HepG2 (cell line): ENCODE results near the gene ELAPOR1. TPM values are rescaled to one million over a fixed set of nuclear protein-coding genes. Genes with fewer than 3 reads are reported as not detected.

Experiments
- BORCS8-MEF2B ChIP-seq: sonication (generic); formaldehyde crosslinking; IDR thresholded peaks from 2 replicates; pipeline ENCODE4 v1.8.0; 2022; ENCODE audit warnings: mild to moderate bottlenecking, missing genetic modification reagents
- CREM ChIP-seq, 2 experiments: sonication (generic) in 1 of 2; formaldehyde crosslinking in 1 of 2; IDR thresholded peaks; 2 replicates each; pipeline versions ENCODE4 v1.4.0 to v1.6.1; 2016 to 2020; ENCODE audit warnings: antibody characterized with exemption in 1 of 2, mild to moderate bottlenecking in 1 of 2, missing genetic modification reagents in 1 of 2
- FOSL1 ChIP-seq: sonication (generic); formaldehyde crosslinking; IDR thresholded peaks from 2 replicates; pipeline ENCODE4 v1.9.0; 2021; ENCODE audit warnings: missing genetic modification reagents, borderline replicate concordance
- HNF1B ChIP-seq: sonication (generic); formaldehyde crosslinking; IDR thresholded peaks from 2 replicates; pipeline ENCODE4 v1.5.1; 2020; ENCODE audit warnings: mild to moderate bottlenecking, moderate library complexity, missing genetic modification reagents
- NAIF1 ChIP-seq: sonication (generic); formaldehyde crosslinking; IDR thresholded peaks from 2 replicates; pipeline ENCODE4 v1.5.0; 2020; ENCODE audit warnings: mild to moderate bottlenecking, missing genetic modification reagents, borderline replicate concordance
- NFYB ChIP-seq: sonication (generic); formaldehyde crosslinking; IDR thresholded peaks from 2 replicates; pipeline ENCODE4 v1.4.0; 2020; ENCODE audit warnings: missing genetic modification reagents
- TEAD2 ChIP-seq: sonication (generic); formaldehyde crosslinking; IDR thresholded peaks from 2 replicates; pipeline ENCODE4 v1.9.0; 2021; ENCODE audit warnings: missing genetic modification reagents
- ZFP36L1 ChIP-seq: sonication (generic); formaldehyde crosslinking; IDR thresholded peaks from 2 replicates; pipeline ENCODE4 v1.8.0; 2022; ENCODE audit warnings: mild to moderate bottlenecking, missing genetic modification reagents, moderate library complexity
- ZNF343 ChIP-seq: sonication (generic); formaldehyde crosslinking; IDR thresholded peaks from 2 replicates; pipeline ENCODE4 v1.4.0; 2020; ENCODE audit warnings: mild to moderate bottlenecking, missing genetic modification reagents
- ZNF710 ChIP-seq: sonication (generic); formaldehyde crosslinking; IDR thresholded peaks from 2 replicates; pipeline ENCODE4 v1.5.0; 2020; ENCODE audit warnings: mild to moderate bottlenecking, missing genetic modification reagents, borderline replicate concordance
- polyA plus RNA-seq, 8 experiments: library from polyadenylated mRNA; depleted of rRNA in 3 of 8; stranded (reverse) in 7 of 8; unstranded in 1 of 8; fragments of >200 nt; fragmentation: Illumina TruSeq in 4 of 8; extraction: Trizol in 4 of 8; gene quantifications; 2 replicates each; pipeline versions ENCODE4 v1.2.1 to v1.2.3, GENCODE V29; 2011 to 2016; ENCODE audit warnings: low read depth in 4 of 8, missing spikeins in 1 of 8, mixed read lengths in 1 of 8; ENCODE audit not compliant: insufficient read depth in 1 of 8
- total RNA-seq, 5 experiments: library from RNA; depleted of rRNA; stranded (reverse); fragments of >200 nt; fragmentation: Illumina TruSeq; extraction: Trizol; gene quantifications; 2 replicates each; pipeline ENCODE4 v1.2.3, GENCODE V29; 2016; ENCODE audit warnings: low read depth in 1 of 5
- TF ChIP-seq, protein P1 (sequence below): sonication (generic); formaldehyde crosslinking; IDR thresholded peaks from 2 replicates; pipeline ENCODE4 v1.5.0; 2020; ENCODE audit warnings: mild to moderate bottlenecking, missing genetic modification reagents
- TF ChIP-seq, protein P2 (sequence below): sonication (generic); formaldehyde crosslinking; IDR thresholded peaks from 2 replicates; pipeline ENCODE4 v1.4.0; 2020; ENCODE audit warnings: mild to moderate bottlenecking, missing genetic modification reagents
- TF ChIP-seq, protein P3 (sequence below): sonication (generic); formaldehyde crosslinking; IDR thresholded peaks from 2 replicates; pipeline ENCODE4 v1.4.0; 2020; ENCODE audit warnings: missing genetic modification reagents
- TF ChIP-seq, protein P4 (sequence below): sonication (generic); formaldehyde crosslinking; IDR thresholded peaks from 2 replicates; pipeline ENCODE4 v1.4.0; 2020; ENCODE audit warnings: mild to moderate bottlenecking, missing genetic modification reagents
- TF ChIP-seq, protein P5 (sequence below): IDR thresholded peaks from 2 replicates; pipeline ENCODE4 v1.6.1; 2012; ENCODE audit warnings: inconsistent platforms

Gene ELAPOR1
- total and polyA plus RNA-seq, 2 of the 13 experiments (the other 11 are each of a cell fraction or from before 2014, with no cell fraction given) = 0.13 to 0.20 TPM

GRCh38 chr1:109075531-109076490 lies 38.1 kb upstream of the ELAPOR1 start, which contains the start of gene TAF13 (continued):
- TF ChIP-seq, protein P1, sequence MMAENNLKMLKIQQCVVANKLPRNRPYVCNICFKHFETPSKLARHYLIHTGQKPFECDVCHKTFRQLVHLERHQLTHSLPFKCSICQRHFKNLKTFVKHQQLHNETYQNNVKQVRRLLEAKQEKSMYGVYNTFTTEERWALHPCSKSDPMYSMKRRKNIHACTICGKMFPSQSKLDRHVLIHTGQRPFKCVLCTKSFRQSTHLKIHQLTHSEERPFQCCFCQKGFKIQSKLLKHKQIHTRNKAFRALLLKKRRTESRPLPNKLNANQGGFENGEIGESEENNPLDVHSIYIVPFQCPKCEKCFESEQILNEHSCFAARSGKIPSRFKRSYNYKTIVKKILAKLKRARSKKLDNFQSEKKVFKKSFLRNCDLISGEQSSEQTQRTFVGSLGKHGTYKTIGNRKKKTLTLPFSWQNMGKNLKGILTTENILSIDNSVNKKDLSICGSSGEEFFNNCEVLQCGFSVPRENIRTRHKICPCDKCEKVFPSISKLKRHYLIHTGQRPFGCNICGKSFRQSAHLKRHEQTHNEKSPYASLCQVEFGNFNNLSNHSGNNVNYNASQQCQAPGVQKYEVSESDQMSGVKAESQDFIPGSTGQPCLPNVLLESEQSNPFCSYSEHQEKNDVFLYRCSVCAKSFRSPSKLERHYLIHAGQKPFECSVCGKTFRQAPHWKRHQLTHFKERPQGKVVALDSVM = peak; percentile 70; the same call in 1 of the 2 replicates
- TF ChIP-seq TEAD2 = no peak
- TF ChIP-seq FOSL1 (CRISPR knock-in tag) = no peak
- TF ChIP-seq, protein P2, sequence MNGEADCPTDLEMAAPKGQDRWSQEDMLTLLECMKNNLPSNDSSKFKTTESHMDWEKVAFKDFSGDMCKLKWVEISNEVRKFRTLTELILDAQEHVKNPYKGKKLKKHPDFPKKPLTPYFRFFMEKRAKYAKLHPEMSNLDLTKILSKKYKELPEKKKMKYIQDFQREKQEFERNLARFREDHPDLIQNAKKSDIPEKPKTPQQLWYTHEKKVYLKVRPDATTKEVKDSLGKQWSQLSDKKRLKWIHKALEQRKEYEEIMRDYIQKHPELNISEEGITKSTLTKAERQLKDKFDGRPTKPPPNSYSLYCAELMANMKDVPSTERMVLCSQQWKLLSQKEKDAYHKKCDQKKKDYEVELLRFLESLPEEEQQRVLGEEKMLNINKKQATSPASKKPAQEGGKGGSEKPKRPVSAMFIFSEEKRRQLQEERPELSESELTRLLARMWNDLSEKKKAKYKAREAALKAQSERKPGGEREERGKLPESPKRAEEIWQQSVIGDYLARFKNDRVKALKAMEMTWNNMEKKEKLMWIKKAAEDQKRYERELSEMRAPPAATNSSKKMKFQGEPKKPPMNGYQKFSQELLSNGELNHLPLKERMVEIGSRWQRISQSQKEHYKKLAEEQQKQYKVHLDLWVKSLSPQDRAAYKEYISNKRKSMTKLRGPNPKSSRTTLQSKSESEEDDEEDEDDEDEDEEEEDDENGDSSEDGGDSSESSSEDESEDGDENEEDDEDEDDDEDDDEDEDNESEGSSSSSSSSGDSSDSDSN = peak; percentile 85
- TF ChIP-seq, protein P3, sequence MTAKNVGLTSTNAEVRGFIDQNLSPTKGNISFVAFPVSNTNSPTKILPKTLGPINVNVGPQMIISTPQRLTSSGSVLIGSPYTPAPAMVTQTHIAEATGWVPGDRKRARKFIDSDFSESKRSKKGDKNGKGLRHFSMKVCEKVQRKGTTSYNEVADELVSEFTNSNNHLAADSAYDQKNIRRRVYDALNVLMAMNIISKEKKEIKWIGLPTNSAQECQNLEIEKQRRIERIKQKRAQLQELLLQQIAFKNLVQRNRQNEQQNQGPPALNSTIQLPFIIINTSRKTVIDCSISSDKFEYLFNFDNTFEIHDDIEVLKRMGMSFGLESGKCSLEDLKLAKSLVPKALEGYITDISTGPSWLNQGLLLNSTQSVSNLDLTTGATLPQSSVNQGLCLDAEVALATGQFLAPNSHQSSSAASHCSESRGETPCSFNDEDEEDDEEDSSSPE = peak; percentile 58
- TF ChIP-seq ZNF343 (CRISPR knock-in tag) = no peak
- TF ChIP-seq, protein P4, sequence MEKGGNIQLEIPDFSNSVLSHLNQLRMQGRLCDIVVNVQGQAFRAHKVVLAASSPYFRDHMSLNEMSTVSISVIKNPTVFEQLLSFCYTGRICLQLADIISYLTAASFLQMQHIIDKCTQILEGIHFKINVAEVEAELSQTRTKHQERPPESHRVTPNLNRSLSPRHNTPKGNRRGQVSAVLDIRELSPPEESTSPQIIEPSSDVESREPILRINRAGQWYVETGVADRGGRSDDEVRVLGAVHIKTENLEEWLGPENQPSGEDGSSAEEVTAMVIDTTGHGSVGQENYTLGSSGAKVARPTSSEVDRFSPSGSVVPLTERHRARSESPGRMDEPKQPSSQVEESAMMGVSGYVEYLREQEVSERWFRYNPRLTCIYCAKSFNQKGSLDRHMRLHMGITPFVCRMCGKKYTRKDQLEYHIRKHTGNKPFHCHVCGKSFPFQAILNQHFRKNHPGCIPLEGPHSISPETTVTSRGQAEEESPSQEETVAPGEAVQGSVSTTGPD (CRISPR knock-in tag) = no peak
- 0 out of 2 replicates have a peak, but pooled peaks have one; percentile 41 for TF ChIP-seq ZFP36L1
- TF ChIP-seq ZNF710 = peak; percentile 40; the same call in 1 of the 2 replicates
- TF ChIP-seq NFYB = 0 out of 2 replicates have a peak, but pooled peaks have one; percentile 30
- peak; percentile 82; the same call in 1 of the 2 replicates for TF ChIP-seq BORCS8-MEF2B (CRISPR knock-in tag)
- TF ChIP-seq NAIF1 (CRISPR knock-in tag) = 0 out of 2 replicates have a peak, but pooled peaks have one; percentile 69
- TF ChIP-seq CREM (IDR thresholded peaks at IDR 0.05) = peak; percentile 93
- TF ChIP-seq CREM (CRISPR knock-in tag; IDR thresholded peaks at IDR 0.05) = no peak
- TF ChIP-seq, protein P5, sequence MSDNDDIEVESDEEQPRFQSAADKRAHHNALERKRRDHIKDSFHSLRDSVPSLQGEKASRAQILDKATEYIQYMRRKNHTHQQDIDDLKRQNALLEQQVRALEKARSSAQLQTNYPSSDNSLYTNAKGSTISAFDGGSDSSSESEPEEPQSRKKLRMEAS = peak; percentile 85
- TF ChIP-seq HNF1B = peak; percentile 96
